GM21526 (cell line): ENCODE measurements around the gene DDX60.

Experiments
- ATAC-seq: cut with Tn5 transposase; IDR thresholded peaks from one replicate; pipeline ENCODE4 v1.9.1; 2021; ENCODE audit warnings: moderate library complexity; ENCODE audit not compliant: unreplicated experiment, low FRiP score

The DDX60 gene

GRCh38 chr4:168208957-168209614 lies 109.5 kb downstream of the DDX60 start:
- no peak for ATAC-seq

GRCh38 chr4:168203233-168203911 lies 115.2 kb downstream of the DDX60 start:
- no peak for ATAC-seq

GRCh38 chr4:168200685-168201084 lies 117.9 kb downstream of the DDX60 start:
- no peak for ATAC-seq

- no peak for ATAC-seq
These were observed 119.1 kb downstream of the DDX60 start for GRCh38 chr4:168199260-168199957.

- no peak for ATAC-seq
These were observed 120.6 kb downstream of the DDX60 start for GRCh38 chr4:168197926-168198325.

- peak; percentile 52 for ATAC-seq
These were observed 129.8 kb downstream of the DDX60 start for GRCh38 chr4:168188754-168189153.

- ATAC-seq = peak; percentile 55
These were observed 134.6 kb downstream of the DDX60 start for GRCh38 chr4:168183717-168184571.

GRCh38 chr4:168177546-168178149 lies 140.9 kb downstream of the DDX60 start:
- ATAC-seq = no peak

- no peak for ATAC-seq
These were observed 144.2 kb downstream of the DDX60 start for GRCh38 chr4:168174308-168174707.

GRCh38 chr4:168167714-168168284 lies 150.8 kb downstream of the DDX60 start:
- peak; percentile 49 for ATAC-seq
